Fibroblast of mammary gland (primary cell): Measurements from ENCODE around the gene ACOX3.

ENCODE experiments used
- DNase-seq: peaks from one replicate; pipeline ENCODE4 v3.0.0-alpha.2; 2010; ENCODE audit warnings: low read depth
- H3K4me3 ChIP-seq: 2 replicates; pipeline ENCODE4 v1.5.1; 2011; ENCODE audit warnings: low read depth, mild to moderate bottlenecking, low read length, moderate library complexity; ENCODE audit not compliant: control insufficient read depth
- TF ChIP-seq, protein P1 (sequence below): conservative IDR thresholded peaks from 2 replicates; pipeline ENCODE4 v1.5.1; 2011; ENCODE audit warnings: low read depth, low read length, inconsistent platforms; ENCODE audit not compliant: control insufficient read depth, insufficient read depth

ACOX3 gene

DNA sequence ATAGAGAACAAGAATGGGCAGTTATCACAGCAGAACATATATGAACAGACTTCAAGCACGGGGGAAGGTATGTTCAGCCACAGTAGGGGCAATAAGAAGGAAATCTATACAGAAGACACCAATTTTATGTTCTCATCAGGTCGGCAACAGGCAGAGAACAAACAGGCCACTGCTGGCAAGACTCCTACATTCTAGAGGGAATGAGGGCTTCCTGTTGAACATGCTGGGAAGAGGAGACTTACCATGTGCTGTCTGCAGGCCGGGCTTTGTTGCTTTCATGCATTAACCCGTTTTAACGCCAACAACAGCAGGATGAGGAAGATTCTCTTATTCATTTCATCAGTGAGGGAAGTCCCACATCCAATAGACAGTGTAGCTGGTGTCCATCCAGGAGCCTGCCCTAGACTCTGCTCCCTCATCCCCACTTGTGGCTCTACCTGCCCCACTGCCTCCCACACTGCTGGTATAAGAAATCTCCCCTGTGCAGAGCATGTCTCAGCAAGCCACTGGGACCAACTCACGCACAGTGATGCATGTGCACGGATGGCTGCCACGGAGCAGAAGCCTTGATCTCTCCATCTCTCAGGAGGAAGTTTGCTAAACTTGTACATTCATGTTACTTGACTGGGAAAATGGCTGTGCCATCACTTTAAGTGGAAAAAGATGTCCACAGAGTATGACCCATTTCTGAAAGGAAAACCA is 84.5 kb downstream of the ACOX3 start:
- no peak for DNase-seq
- no peak overlapping the region for H3K4me3 ChIP-seq
- TF ChIP-seq, protein P1, sequence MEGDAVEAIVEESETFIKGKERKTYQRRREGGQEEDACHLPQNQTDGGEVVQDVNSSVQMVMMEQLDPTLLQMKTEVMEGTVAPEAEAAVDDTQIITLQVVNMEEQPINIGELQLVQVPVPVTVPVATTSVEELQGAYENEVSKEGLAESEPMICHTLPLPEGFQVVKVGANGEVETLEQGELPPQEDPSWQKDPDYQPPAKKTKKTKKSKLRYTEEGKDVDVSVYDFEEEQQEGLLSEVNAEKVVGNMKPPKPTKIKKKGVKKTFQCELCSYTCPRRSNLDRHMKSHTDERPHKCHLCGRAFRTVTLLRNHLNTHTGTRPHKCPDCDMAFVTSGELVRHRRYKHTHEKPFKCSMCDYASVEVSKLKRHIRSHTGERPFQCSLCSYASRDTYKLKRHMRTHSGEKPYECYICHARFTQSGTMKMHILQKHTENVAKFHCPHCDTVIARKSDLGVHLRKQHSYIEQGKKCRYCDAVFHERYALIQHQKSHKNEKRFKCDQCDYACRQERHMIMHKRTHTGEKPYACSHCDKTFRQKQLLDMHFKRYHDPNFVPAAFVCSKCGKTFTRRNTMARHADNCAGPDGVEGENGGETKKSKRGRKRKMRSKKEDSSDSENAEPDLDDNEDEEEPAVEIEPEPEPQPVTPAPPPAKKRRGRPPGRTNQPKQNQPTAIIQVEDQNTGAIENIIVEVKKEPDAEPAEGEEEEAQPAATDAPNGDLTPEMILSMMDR: no peak

DNA sequence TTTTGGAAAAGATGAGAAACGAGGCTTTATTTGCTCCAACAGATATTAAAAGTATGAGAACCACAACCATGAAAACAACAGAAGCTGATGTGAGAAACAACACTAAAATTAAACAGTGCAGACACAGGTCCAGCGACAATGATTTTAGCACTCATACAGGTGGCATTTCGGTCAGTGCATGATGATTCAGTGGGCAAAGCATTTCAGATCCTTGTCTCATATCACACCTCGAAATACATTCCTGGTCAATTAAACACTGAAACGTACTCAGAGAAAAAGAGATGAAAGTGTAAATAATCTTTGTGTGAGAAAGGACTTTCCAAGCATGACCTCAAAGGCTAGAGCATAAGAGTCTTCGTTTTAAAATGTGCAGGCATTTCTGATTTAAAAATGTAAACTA is 85.2 kb downstream of the ACOX3 start:
- no peak overlapping the region for H3K4me3 ChIP-seq
- DNase-seq: no peak
- TF ChIP-seq, protein P1: no peak

DNA sequence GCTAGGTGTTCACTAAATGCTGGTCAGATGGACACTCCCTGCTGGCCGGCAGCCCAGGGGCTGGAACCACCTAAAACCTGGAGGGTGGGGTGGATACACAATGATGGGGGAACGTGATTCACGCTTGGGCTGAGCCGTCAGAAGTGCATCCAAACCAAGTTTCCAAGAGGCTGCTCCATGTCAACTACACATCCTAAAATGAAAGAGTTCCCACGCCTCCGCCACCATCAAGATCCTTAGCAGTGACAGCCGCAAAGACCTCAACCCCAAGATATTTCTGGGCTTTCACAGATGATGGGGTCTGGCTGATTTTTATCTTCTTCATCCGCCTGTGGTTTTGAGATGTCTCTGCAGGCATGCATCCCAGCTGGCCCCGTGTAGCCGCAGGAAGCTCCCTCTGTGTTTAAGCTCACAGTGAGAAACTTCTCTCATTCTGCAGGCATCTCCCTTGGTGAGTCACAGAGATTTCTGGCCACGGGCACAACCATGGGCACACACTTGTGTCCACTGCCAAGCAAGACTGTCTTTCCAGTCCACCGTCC is 86.5 kb downstream of the ACOX3 start:
- H3K4me3 ChIP-seq: no peak overlapping the region
- peak; percentile 22 for DNase-seq
- TF ChIP-seq, protein P1: no peak

DNA sequence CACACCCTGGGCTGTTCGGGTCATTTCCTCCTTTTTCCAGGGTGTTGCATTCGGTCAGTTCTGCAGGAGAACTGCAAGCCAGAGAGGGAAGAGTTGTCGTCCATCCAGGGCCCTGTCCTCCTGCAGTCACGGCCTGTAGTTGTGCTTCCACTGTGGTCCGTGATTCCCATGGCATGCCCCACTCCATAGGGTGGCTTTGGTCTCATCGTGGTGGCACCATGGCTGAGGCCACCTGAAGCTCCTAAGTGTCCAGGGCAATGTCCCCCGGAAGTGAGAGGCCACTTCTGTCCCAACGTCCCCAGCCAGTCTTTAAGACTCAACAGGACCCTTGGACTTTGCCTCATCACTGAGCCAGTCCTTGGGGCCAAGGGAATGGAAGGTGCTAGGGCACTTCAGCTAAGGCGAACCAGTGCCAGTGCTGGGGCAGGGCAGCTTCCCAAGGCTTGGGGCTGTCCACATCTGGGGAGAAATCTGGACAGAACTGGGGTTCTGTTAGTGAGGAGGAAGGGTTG is 87.3 kb downstream of the ACOX3 start:
- H3K4me3 ChIP-seq: no peak overlapping the region
- TF ChIP-seq, protein P1: no peak
- DNase-seq: no peak

DNA sequence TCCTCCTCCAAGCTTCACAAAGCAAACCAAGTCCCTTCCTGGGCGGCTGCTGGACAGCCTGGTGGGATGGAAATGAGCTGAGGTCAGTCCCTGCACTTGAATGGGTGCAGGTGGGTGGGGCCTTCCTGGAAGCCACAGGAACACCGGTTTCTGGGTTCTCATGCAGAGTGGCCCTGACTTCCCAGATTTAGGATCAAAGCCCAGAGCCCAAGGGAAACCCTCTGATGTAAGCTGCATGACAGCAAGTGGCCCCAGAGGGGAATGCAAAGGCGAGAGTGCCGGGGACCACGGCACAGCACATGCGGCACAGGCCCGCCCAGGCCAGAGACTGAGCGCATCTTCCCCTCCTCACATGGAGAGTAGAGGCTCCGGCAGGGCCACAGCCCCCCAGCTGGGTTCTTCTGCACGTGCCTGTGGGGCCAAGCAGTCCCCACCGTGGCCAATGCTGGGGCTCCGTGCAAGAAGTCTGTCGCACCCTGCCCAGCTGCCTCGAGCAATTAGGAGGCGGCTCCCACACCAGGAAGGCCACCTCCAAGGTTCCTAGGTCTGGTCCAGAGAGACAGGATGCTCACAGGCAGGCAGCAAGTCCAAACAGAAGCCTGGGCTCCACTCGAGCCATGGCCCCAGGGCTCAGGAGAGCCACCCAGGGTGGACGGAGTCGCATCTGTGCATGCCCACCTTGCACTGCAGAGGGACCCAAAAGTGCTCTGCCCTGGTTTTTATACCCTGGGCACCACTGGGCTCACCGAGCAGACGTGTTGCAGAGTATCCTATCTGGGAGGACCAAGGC is 88.0 kb downstream of the ACOX3 start:
- H3K4me3 ChIP-seq: no peak overlapping the region
- DNase-seq: no peak
- TF ChIP-seq, protein P1: no peak

DNA sequence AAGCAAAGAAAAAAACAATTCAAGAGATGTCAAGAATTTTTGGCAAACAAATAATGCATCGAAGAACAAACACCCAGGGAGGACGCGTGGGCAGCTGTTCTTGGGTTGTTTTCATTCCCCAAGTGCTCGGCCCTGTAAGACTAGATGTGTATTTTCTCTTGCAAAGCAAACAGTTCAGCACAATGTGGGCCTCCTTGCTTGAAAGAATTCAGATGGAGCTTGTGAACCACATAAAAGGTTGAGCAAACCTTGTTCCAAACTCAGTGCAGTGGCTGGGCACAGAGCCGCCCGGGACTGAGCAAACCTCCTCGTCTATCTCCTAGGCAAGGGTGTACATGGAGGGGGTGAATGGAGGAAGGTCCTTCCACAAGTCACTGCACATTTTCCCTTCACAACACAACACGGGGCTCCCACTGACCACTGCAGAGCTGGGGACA is 88.6 kb downstream of the ACOX3 start:
- peak; percentile 15 for DNase-seq
- TF ChIP-seq, protein P1: no peak
- no peak overlapping the region for H3K4me3 ChIP-seq
